ENCODE data around the gene TRMT44.

TRMT44 gene

DNA sequence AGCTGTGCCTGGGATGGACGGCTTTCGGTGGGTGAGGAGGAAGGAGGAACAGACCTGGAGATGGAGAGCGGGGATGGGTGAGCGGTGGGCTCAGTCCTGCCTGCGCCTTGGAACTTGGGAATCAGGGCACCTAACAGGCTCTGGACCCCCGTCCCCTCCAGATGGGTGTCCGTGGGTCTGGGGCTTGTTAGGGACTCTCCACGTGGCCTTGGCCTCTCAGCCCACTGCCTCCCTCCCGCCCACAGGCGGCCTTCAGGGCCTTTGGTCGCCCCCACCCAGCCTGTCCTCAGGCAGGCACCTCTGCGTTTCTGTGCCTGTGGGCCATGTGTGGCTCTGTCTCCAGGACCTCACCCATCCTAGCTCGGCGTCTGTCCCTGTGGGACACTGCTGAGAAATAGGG, 29.0 kb downstream of the TRMT44 start:
- TF ChIP-seq, protein P1, sequence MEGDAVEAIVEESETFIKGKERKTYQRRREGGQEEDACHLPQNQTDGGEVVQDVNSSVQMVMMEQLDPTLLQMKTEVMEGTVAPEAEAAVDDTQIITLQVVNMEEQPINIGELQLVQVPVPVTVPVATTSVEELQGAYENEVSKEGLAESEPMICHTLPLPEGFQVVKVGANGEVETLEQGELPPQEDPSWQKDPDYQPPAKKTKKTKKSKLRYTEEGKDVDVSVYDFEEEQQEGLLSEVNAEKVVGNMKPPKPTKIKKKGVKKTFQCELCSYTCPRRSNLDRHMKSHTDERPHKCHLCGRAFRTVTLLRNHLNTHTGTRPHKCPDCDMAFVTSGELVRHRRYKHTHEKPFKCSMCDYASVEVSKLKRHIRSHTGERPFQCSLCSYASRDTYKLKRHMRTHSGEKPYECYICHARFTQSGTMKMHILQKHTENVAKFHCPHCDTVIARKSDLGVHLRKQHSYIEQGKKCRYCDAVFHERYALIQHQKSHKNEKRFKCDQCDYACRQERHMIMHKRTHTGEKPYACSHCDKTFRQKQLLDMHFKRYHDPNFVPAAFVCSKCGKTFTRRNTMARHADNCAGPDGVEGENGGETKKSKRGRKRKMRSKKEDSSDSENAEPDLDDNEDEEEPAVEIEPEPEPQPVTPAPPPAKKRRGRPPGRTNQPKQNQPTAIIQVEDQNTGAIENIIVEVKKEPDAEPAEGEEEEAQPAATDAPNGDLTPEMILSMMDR (IDR thresholded peaks at IDR 0.05): no peak
- TF ChIP-seq ZFX (IDR thresholded peaks at IDR 0.05; ENCODE audit: borderline replicate concordance): no peak
- no peak overlapping the region for H3K27ac ChIP-seq

DNA sequence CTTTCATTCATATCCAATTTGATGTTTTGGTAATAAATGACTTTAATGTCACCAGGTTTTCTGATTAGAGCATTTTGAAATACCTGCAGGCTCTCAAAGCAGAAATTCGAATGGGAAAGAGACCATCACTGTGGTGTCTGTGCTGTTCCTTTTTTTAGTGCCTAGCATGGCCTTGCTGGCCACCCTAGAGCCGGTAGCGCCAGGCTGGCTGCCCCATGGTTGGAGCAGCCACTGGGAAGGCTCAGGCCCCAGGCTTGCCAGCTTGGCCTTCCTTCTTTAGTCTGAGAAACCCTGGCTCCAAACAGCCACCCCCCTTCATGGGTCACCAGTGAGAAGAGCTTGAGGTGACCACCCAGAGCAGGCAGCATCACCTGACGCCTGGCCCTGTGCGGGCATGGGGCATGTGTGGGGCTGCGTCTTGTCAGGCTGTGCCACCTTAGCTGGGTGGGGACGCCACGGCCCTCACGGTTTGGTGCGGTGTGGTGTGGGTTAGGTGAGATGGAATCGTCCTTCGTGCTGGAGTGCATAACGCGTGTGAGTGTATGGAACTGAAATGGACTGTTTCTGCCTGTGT, 30.0 kb downstream of the TRMT44 start:
- no peak for TF ChIP-seq ZFX (IDR thresholded peaks at IDR 0.05; ENCODE audit: borderline replicate concordance)
- TF ChIP-seq, protein P1 (IDR thresholded peaks at IDR 0.05): no peak
- no peak overlapping the region for H3K27ac ChIP-seq

DNA sequence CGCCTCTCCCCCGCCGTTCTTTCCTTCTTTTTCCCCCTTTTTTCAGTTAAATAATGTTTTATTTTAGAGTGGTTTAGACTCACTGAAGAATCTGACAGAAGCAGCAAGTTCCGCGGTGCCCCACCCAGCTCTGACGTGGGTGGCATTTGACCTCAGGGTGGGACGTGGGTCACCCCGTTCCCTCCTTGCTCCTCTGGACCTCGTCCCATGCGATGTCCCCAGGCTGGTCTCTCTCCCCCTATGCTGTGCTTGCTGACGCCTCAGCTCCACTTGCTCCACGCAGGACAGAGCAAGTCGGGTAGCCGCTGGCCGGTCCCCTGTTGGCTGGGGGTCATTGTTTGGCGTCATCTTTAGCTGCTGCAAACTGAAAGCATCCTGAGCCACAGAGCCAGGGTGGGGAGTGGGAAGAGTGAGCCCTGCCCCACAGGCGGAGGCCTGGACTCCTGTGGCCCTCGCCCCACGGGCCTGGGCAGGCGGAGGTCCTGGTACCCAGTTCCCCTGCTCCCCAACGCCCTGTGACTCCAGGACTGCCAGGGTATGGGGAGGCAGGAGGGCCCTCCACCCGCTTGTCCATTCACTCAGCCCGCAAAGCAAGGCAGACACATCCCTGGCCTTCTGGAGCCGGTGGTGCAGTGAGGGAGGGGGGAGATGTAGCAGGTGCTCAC, 30.8 kb downstream of the TRMT44 start:
- no peak overlapping the region for H3K27ac ChIP-seq
- TF ChIP-seq, protein P1 (IDR thresholded peaks at IDR 0.05): no peak
- TF ChIP-seq ZFX (IDR thresholded peaks at IDR 0.05; ENCODE audit: borderline replicate concordance): no peak

DNA sequence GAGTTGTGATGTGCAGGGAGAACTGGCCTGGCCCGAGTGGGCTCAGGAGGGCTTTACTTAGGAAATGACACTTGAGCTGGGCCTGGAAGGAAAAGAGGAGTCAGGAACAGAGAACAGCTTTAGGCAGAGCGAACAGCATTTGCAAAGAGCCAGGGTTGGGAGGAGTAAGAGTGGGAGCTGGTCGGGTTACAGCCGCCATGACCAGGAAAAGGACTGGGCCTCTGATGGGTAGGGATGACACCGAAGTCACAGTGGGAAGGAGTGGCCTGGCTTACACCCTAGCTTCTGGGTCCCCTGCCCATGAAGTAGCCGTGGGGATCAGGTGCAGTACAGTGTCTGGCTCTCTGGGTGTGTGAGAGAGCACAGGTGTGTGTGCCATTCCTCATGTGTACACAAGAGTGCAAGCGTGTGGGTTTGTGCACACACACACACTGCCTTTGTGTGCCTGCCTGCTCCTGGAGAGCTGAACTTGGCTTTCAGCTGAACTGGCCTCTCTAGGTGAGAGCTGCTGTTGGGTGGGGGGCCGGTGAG, 31.6 kb downstream of the TRMT44 start:
- H3K27ac ChIP-seq: no peak overlapping the region
- TF ChIP-seq ZFX (IDR thresholded peaks at IDR 0.05; ENCODE audit: borderline replicate concordance): no peak
- TF ChIP-seq, protein P1 (IDR thresholded peaks at IDR 0.05): no peak

DNA sequence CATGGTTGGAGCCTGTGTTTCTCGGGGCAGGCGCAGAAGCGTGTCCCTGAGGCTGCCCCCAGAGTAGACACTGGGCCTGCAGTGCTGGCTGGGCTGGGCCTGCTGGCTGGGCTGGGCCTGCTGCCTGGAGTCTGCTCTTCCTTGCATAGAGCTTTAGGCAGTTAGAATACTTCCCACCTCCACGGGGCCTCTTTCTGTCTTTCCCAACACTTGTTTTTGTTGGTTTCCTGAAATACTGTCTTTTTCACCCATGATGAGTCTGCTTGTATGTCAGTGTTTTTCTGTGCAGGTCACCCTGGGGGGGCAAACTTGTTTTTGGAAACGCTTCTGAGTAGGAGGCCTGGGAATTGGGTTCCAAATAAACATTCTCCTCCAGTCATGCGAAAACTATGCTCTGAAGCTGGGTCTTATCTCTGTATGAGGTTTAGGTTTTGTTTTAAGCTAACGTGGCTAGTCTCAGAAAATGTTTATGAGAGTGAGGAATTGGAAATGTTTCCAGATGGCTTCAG, 32.2 kb downstream of the TRMT44 start:
- no peak for TF ChIP-seq ZFX (IDR thresholded peaks at IDR 0.05; ENCODE audit: borderline replicate concordance)
- TF ChIP-seq, protein P1 (IDR thresholded peaks at IDR 0.05): no peak
- no peak overlapping the region for H3K27ac ChIP-seq

DNA sequence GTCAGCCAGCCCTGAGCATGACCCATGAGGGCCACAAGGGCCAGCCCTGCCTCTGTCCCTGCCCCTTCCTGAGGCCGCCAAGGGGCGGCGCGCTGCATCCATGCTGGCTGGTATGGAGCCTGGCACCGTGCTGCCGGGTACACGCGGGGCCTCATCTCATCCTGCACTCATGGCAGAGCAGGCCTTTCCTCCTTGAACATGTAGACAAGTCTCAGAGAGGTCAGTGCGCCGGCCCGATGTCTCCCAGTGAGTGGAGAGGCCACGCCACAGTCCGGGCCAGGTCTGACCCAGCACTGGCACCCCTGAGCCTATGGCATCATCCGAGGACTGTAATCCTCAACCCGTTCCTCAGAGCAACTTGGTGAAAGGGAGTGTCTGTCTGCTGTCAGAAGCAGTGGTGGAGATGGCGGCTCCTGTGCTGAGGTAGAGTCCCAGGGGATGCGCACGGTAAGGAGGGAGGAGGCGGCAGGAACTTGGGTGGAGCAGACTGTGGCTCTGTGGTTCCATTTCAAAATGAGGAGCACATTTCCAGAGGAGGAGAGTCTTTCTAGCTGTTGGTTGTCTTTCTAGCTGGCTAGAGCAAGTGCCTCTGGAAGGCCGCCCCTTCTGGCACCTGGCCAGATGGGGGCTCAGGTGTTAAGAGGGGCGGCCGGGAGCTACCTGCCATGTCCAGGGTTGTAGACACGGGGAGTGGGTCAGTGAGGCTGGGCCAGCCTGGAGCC, 32.8 kb downstream of the TRMT44 start:
- TF ChIP-seq, protein P1 (IDR thresholded peaks at IDR 0.05): no peak
- H3K27ac ChIP-seq: no peak overlapping the region
